Activated T-helper 1 cell treated with anti-CD3 and anti-CD28 coated beads, Interleukin-12 subunit alpha, Interleukin-12 subunit beta, Interleukin-2, Interleukin-4 antibody, amounts not matched to agents 30 ng/mL and 10 ng/mL and 1 ng/mL, durations not matched to agents 14 hours and 24 hours and 36 hours (primary cell): ENCODE data around the gene KRT7. TPM values are rescaled to one million over a fixed set of nuclear protein-coding genes. Genes with fewer than 3 reads are reported as not detected.
A peak's percentile ranks its signal among the peaks of the same experiment; 100 is the strongest.

Experiments
- DNase-seq: peaks from one replicate; pipeline ENCODE4 v3.0.0; 2021; ENCODE audit warnings: low spot score
- H3K27ac Mint-ChIP-seq: one replicate; pipeline ENCODE4 v1.8.0; 2021; ENCODE audit warnings: mild to moderate bottlenecking, mixed read lengths
- H3K27me3 Mint-ChIP-seq: one replicate; pipeline ENCODE4 v1.8.0; 2022; ENCODE audit warnings: mild to moderate bottlenecking, moderate library complexity, mixed read lengths; ENCODE audit not compliant: insufficient read depth
- H3K36me3 Mint-ChIP-seq: one replicate; pipeline ENCODE4 v1.8.0; 2021; ENCODE audit warnings: low read depth, mixed read lengths
- H3K4me1 Mint-ChIP-seq: one replicate; pipeline ENCODE4 v1.8.0; 2021; ENCODE audit warnings: low read depth, mixed read lengths
- H3K4me3 Mint-ChIP-seq: one replicate; pipeline ENCODE4 v1.8.0; 2021; ENCODE audit warnings: mild to moderate bottlenecking, moderate library complexity, mixed read lengths
- H3K9me3 Mint-ChIP-seq: one replicate; pipeline ENCODE4 v1.8.0; 2021; ENCODE audit warnings: mixed read lengths
- intact Hi-C: fragments of 100-400 bp; cut with micrococcal nuclease; formaldehyde crosslinking; loops from one replicate; pipeline ENCODE4 v1.15.1; 2024
- total RNA-seq: library from RNA; stranded (reverse); gene quantifications from 2 replicates; pipeline ENCODE4 v1.2.3, GENCODE V29; 2022

KRT7 gene
- total RNA-seq, 1 donor from 2014 or later, result 21.2 TPM

GRCh38 chr12:52242442-52243258 is 9.6 kb downstream of the KRT7 start:
- intact Hi-C loops, result loop anchor here (1.0 to 5.0 kb wide), 2 partner anchors 8 to 270 kb away; no protein-coding TSS in a partner anchor
- Mint-ChIP-seq H3K36me3 (peaks cover 14% of the 10 kb centered on the region), H3K4me1 (peaks cover 62% of the 10 kb centered on the region), H3K27ac (peak overlapping the region; percentile 61), H3K27me3 (peaks cover 5% of the 10 kb centered on the region), H3K9me3 (no peaks in the 10 kb centered on the region), H3K4me3 (peak overlapping the region; percentile 22)
- no peak for DNase-seq

GRCh38 chr12:52243259-52243855 is 10.3 kb downstream of the KRT7 start:
- Mint-ChIP-seq H3K4me1 (peaks cover 68% of the 10 kb centered on the region), H3K9me3 (no peaks in the 10 kb centered on the region), H3K27ac (peak overlapping the region; percentile 98), H3K4me3 (peak overlapping the region; percentile 94), H3K27me3 (peaks cover 4% of the 10 kb centered on the region), H3K36me3 (peaks cover 19% of the 10 kb centered on the region)
- no peak for DNase-seq
- intact Hi-C loops, result loop anchor here (1.0 to 5.0 kb wide), 2 partner anchors 9 to 271 kb away; no protein-coding TSS in a partner anchor

- Mint-ChIP-seq H3K4me3 (peak overlapping the region; percentile 94), H3K27me3 (peaks cover 4% of the 10 kb centered on the region), H3K36me3 (peaks cover 19% of the 10 kb centered on the region), H3K4me1 (peaks cover 73% of the 10 kb centered on the region), H3K27ac (peak overlapping the region; percentile 98), H3K9me3 (no peaks in the 10 kb centered on the region)
- intact Hi-C loops, result loop anchor here (1.0 to 5.0 kb wide), 3 partner anchors 10 to 272 kb away; no protein-coding TSS in a partner anchor
- DNase-seq, result peak; percentile 76
Measured at GRCh38 chr12:52243856-52244614, 11.0 kb downstream of the KRT7 start.

- no peak for DNase-seq
- H3K27ac Mint-ChIP-seq, result peak overlapping the region; percentile 98
- intact Hi-C loops, result loop anchor here (1.0 to 5.0 kb wide), 2 partner anchors 22 to 272 kb away; no protein-coding TSS in a partner anchor
- peaks cover 4% of the 10 kb centered on the region for H3K27me3 Mint-ChIP-seq
- no peaks in the 10 kb centered on the region for H3K9me3 Mint-ChIP-seq
- peaks cover 79% of the 10 kb centered on the region for H3K4me1 Mint-ChIP-seq
- peak overlapping the region; percentile 94 for H3K4me3 Mint-ChIP-seq
- H3K36me3 Mint-ChIP-seq, result peaks cover 23% of the 10 kb centered on the region
Measured at GRCh38 chr12:52244615-52244994, 11.6 kb downstream of the KRT7 start.

GRCh38 chr12:52245259-52245961 is 12.4 kb downstream of the KRT7 start:
- Mint-ChIP-seq H3K36me3 (peaks cover 28% of the 10 kb centered on the region), H3K4me3 (peak overlapping the region; percentile 94), H3K27ac (peak overlapping the region; percentile 98), H3K9me3 (no peaks in the 10 kb centered on the region), H3K27me3 (no peaks in the 10 kb centered on the region), H3K4me1 (peaks cover 84% of the 10 kb centered on the region)
- DNase-seq, result no peak
- intact Hi-C loops, result no loop called here

GRCh38 chr12:52245962-52246569 is 13.0 kb downstream of the KRT7 start:
- no peak for DNase-seq
- peaks cover 91% of the 10 kb centered on the region for H3K4me1 Mint-ChIP-seq
- H3K27me3 Mint-ChIP-seq, result no peaks in the 10 kb centered on the region
- peak overlapping the region; percentile 98 for H3K27ac Mint-ChIP-seq
- intact Hi-C loops, result no loop called here
- H3K36me3 Mint-ChIP-seq, result peaks cover 29% of the 10 kb centered on the region
- H3K9me3 Mint-ChIP-seq, result no peaks in the 10 kb centered on the region
- H3K4me3 Mint-ChIP-seq, result peak overlapping the region; percentile 94

- Mint-ChIP-seq H3K27me3 (no peaks in the 10 kb centered on the region), H3K27ac (peak overlapping the region; percentile 98), H3K9me3 (peaks cover 7% of the 10 kb centered on the region), H3K4me1 (peaks cover 95% of the 10 kb centered on the region), H3K36me3 (peaks cover 37% of the 10 kb centered on the region), H3K4me3 (peak overlapping the region; percentile 94)
- DNase-seq, result no peak
- intact Hi-C loops, result no loop called here
Measured at GRCh38 chr12:52246720-52247621, 13.9 kb downstream of the KRT7 start.

GRCh38 chr12:52247622-52248540 is 14.8 kb downstream of the KRT7 start:
- H3K27ac Mint-ChIP-seq, result peak overlapping the region; percentile 98
- intact Hi-C loops, result no loop called here
- H3K9me3 Mint-ChIP-seq, result peaks cover 7% of the 10 kb centered on the region
- DNase-seq, result no peak
- peaks cover 95% of the 10 kb centered on the region for H3K4me1 Mint-ChIP-seq
- H3K4me3 Mint-ChIP-seq, result peak overlapping the region; percentile 94
- H3K27me3 Mint-ChIP-seq, result no peaks in the 10 kb centered on the region
- peaks cover 41% of the 10 kb centered on the region for H3K36me3 Mint-ChIP-seq

GRCh38 chr12:52248541-52249461 is 15.8 kb downstream of the KRT7 start:
- Mint-ChIP-seq H3K27me3 (no peaks in the 10 kb centered on the region), H3K27ac (peak overlapping the region; percentile 72), H3K36me3 (peaks cover 43% of the 10 kb centered on the region), H3K4me1 (peaks cover 92% of the 10 kb centered on the region), H3K9me3 (peaks cover 7% of the 10 kb centered on the region), H3K4me3 (peak overlapping the region; percentile 48)
- no peak for DNase-seq
- intact Hi-C loops, result no loop called here

- peaks cover 84% of the 10 kb centered on the region for H3K4me1 Mint-ChIP-seq
- H3K4me3 Mint-ChIP-seq, result peak overlapping the region; percentile 48
- H3K27ac Mint-ChIP-seq, result peak overlapping the region; percentile 72
Measured at GRCh38 chr12:52249511-52250047, 16.5 kb downstream of the KRT7 start.

More at GRCh38 chr12:52249511-52250047, 16.5 kb downstream of the KRT7 start:
- H3K9me3 Mint-ChIP-seq, result peaks cover 7% of the 10 kb centered on the region
- intact Hi-C loops, result loop anchor here (5.0 kb wide), 1 partner anchor 217 kb away; no protein-coding TSS in a partner anchor
- no peaks in the 10 kb centered on the region for H3K27me3 Mint-ChIP-seq
- no peak for DNase-seq
- peaks cover 45% of the 10 kb centered on the region for H3K36me3 Mint-ChIP-seq
